GM08714 (cell line): ENCODE data around the gene C16orf96.

ENCODE experiments used
- H3K4me3 ChIP-seq: fragments of 200-500 bp; sonication (Bioruptor generic); 2 replicates; pipeline ENCODE4 v1.5.1; 2014; ENCODE audit warnings: mild to moderate bottlenecking, low read length, inconsistent platforms
- ZNF274 ChIP-seq: IDR thresholded peaks from 2 replicates; pipeline ENCODE4 v1.6.1; 2012; ENCODE audit warnings: mild to moderate bottlenecking, low read depth, low read length

The C16orf96 gene

DNA sequence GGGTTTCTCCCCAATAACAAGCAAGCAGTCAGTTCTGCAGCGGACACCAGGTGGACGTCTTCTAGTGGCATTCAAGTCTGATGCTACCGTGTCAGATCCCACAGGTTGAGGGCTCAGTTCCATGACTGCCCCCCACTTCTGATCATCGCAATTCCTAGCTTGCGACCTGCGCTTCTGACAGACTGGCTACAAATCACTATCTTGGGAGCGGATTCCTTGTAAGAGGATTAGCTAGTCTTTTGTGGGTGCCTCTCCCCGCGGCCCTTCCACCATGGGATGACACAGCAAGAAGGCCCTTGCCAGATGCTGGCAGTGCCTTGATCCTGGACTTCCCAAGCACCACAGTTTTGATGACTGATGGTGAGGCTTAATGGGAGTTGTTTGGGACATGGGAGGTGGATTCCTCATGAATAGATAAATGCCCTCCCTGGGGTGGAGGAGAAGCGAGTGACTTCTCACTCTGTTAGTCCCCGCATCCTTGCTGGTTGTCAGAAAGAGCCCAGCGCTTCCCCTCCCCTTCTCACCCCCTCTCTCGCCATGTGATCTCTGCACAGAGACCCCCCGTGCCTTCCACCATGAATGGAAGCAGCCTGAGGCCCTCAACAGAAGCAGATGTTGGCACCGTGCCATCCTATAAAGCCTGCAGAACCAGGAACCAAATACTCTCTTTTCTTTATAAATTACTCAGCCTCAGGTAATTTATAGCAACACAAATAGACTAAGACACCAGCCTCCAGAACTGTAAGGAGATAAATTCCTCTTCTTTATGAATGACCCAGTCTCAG is 36.7 kb upstream of the C16orf96 start:
- no peak for TF ChIP-seq ZNF274
- H3K4me3 ChIP-seq: no peak overlapping the region

DNA sequence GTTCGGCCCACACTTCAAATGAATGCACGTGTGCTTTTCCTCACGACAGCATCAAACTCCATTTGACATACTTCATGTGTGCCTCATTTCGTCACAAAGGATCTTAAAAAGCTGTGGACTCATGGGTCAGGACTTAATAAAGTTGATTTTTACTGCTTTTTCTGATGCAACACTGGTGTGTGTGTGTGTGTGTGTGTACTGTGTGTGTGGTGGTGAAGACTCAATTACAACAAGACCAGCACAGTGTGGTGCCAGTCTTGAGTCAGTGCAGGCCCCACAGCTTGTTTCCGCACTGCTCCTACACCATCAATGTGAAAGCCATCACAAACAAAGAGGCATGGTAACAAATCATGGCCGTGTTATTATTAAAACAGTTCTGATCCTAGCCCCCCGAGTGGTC is 35.2 kb upstream of the C16orf96 start:
- no peak for TF ChIP-seq ZNF274

DNA sequence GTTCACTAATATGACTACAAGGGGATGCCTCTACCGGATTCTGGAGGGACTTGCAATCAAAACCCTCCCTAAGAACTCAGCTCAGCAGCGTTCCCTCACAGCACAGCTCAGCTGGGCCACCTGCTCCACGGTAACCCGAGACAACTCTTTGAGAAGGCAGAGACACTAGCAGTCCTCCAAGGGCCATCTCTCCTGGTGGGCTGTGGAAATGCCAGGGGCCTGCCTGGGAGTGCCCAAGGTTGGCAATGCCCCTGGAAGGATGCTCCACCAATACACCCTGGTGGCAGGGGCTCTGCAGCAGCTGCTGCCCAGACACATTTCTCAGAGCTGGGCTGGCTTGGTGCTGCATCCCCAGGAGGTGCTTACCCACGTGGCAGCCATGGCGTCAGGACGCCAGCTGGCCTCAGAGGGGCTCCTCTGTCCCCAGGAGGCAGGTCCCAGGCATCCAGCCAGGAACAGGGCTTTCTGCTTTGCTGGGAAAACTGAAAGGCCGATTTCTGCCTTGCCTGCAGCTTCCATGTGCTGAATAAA is 34.0 kb upstream of the C16orf96 start:
- no peak for TF ChIP-seq ZNF274
- no peak overlapping the region for H3K4me3 ChIP-seq

More for the DNA sequence above, 35.2 kb upstream of the C16orf96 start:
- no peak overlapping the region for H3K4me3 ChIP-seq

DNA sequence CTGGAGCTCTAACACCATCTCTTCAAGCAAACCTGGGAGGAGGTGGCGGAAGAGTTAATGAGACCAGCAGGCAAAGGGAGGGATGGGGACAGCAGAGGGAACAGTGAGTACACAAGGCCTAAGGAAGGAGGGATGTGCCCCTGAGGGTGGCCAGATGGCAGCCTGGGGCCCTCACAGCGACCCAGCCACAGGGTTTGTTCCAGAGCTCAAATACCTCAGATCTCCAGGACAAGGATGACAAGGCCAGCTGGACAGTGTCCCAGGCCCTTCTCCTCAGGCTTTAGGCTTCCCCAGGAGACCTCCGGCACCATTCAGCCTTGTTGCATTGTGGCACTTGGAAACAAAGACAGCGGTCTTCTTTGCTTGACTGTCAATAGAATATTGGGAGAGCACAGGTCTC is 32.5 kb upstream of the C16orf96 start:
- no peak overlapping the region for H3K4me3 ChIP-seq
- TF ChIP-seq ZNF274: no peak

DNA sequence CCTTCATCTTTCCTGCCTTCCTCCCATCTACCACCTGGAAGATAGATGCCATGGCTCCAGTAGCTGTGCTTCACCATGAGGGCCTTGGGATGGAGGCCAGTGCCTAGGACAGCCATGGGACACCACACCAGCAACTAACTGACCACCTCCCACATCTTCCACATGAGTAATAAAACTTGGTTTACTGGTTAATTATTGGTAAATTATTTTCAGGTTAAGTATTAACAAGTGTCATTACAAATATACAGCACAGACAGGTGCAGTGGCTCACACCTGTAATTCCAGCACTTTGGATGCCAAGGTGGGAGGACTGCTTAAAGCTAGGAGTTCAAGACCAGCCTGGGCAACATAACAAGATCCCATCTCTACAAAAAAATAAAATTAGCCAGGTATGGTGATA is 31.6 kb upstream of the C16orf96 start:
- H3K4me3 ChIP-seq: no peak overlapping the region
- TF ChIP-seq ZNF274: no peak

DNA sequence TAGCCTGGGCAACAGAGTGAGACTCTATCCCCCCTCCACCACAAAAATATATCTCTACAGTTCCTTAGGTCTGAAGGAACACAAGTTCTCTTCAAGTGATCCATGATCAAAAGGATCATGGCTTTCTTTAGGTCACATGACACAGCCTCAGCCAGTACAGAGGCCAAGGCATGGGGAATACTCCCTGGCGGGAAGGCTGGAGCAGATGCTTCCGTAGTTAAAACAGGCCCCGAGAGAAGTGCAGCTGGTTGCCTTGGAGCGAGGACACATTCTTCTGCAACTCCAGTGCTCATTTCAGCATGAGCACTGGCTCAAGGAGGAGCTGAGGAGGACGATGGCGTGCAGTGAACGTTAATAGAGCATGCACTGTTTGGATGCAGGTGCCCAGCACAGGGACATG is 31.1 kb upstream of the C16orf96 start:
- H3K4me3 ChIP-seq: no peak overlapping the region
- no peak for TF ChIP-seq ZNF274

DNA sequence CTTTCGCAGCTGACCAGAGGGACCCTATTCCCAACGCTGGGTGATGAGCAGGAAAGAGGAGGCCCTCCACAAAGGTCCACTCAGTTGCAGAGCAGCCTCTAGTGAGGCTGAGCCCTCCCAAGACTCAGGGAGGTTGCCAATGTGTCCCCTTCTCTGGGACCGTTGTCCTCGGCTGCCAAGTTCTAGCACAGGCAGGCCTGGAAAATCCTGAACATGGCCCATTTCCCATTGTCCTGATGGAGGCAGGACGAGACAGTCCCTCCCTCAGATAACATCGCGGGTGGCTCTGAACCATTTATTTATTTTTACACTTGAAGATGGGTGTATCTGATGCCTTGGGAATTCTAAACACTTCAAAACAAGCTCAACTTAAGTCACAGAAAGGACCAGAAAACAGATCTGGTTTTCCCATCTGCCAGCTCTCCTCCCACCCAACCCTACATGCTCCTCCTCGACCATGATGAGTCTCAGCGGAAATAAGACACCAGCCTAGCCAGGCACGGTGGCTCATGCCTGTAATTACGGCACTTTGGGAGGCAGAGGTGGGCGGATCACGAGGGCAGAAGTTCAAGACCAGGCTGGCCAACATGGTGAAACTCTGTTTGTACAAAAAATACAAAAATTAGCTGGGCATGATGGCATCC is 30.4 kb upstream of the C16orf96 start:
- H3K4me3 ChIP-seq: no peak overlapping the region
- TF ChIP-seq ZNF274: no peak

DNA sequence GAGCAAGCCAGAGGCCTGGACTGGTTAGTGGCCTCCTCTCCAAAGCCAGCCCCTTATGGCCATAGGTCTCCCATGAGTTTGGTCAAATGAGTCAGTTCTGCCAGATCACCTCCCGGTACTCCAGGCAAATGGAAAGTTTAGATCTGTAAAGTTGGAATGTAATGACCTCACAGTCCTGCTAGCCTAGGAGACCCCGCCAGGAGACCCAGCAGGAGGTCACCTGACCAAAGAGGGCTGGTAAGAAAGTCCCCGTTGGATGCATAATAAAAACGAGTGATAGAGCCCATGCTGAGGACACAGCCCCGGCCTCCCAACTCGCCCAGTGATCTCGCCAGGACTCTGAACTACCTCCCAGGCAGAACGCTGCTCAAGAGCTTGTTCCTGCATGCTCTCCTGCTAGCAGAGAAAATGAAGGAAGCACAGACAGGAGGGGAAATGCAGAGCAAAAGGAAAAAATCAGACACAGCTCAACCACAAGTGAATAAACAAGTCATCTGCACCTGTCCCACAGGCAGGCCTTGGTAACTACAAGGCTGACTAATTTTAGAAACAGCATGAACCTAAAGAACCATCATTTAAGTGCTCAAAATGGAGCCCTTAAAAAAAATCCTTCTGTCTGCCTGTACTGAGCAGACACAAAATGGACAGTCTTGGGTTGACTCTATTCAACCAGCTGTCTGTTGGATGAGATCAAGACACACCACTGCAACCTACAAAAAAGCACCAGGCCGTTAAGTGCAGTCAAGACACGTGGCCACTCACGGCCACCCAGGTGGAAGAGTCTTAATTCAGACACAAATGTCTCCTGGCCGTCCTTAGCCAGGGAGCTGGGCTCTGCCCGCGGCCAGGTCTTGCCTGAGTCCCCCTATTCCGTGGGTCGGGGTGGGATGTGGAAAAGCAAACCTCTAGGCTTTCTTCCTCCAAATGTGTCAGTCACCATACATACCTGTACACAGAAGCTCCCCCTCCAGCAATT is 26.8 kb upstream of the C16orf96 start:
- no peak for TF ChIP-seq ZNF274
- H3K4me3 ChIP-seq: no peak overlapping the region

DNA sequence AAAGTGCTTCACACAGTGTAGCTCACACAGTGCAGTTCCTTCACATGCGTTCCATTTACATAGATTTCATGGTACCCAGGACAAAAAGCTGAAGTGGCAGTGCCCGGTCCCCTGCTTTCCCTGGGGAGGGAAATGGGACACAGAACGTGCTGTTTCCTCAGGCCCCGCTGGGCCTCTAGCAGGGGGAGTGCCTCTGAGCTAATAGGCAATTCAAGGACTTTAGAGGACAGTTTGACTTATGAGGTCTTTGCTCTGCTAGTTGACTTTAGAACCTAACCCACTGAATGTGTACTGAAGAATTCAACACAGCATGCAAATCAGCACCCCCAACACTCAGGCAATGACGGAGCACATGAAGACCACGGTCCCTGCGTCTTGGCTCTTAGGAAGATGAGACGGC is 24.3 kb upstream of the C16orf96 start:
- TF ChIP-seq ZNF274: no peak
- no peak overlapping the region for H3K4me3 ChIP-seq

DNA sequence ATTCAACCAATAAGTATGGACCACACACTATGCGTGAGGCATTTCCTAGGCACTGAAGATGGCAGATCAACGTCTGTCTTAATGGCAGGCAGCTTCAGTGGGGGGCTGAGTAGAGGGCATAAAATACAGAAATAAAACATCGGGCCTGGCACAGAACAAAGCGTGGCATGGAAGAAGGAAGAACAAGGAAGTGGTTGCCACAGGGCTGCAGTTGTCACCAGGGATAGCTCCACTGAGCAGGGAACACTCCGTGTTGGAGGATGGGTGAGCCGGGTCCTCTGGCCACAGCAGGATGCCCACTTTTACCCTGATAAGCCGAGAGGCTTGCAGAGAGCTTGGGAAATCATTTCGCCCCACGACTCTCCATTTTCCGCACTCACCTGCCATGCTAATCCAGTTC is 23.9 kb upstream of the C16orf96 start:
- H3K4me3 ChIP-seq: no peak overlapping the region
- no peak for TF ChIP-seq ZNF274

DNA sequence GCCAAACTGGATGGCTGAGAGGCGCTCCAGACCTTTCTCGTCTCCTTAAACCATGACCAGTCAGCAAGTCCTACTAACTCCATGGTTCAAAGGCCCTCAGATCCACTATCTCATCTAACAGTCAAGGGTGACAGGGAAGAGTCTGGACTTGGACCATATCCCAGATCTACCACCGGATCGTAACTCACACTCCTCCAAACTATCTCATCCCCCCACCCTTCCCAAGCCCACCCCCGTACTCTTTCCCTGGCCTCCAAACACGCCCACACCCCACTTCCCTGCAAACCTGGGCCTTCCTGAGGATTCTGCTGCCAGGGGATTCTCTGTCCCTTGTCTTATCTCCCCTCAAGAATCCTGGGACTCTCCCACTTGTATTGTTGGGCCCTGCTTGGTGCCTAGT is 22.6 kb upstream of the C16orf96 start:
- TF ChIP-seq ZNF274: no peak
- H3K4me3 ChIP-seq: no peak overlapping the region

DNA sequence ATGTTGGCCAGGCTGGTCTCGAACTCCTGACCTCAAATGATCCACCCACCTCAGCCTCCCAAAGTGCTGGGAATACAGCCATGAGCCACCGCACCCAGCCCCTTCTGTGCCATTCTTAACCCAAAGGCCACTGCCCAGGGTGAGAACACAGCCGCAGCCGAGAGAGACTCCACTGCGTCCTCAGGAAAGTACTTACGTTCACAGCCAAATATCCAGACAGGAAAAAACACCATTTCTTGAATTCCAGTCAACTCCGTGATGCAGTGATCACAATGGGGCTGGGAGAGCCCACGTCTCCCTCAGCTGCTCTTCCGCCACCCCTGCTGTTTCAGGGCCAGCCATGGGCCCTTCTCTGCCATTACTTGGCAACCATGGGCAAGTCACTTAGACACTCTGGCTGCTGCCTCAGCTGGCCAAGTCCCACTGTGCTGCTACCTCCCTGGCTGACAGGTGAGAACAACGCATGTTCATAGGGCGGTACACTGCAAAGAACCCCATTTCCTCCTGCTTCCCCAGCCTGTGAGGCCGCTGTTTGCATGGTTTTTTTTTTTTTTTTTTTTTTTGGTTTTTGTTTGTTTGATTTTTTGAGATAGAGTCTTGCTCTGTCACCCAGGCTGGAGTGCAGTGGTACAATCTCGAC is 21.9 kb upstream of the C16orf96 start:
- no peak for TF ChIP-seq ZNF274

DNA sequence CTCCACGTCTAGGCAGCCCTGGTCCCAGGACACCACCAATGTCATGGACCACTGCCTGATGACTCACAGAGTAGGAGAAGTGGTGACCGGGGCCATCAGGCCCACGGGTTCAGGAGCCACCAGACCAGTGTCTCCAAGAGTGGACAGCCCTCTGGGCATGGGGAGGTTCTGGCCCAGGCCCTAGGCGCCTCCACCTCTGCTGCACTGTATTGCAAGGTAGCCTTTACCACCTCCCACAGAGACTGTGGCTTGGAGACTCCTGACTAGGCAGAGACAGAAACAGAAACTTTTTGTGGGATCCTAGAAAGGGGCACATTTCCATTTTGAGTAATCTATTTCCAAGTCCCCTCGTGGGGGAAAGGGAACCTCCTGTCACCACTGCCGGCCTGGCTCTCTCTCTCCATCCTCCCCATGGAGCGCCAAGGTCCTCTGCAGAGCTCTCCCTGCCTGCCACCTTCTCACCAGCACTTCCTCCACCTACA is 20.5 kb upstream of the C16orf96 start:
- TF ChIP-seq ZNF274: no peak
- no peak overlapping the region for H3K4me3 ChIP-seq

More for the DNA sequence above, 21.9 kb upstream of the C16orf96 start:
- no peak overlapping the region for H3K4me3 ChIP-seq
